ENCODE data around the gene APC.
"Not testable (repeated sequence)": the region's sequence is repeated elsewhere in the genome, so short reads cannot be mapped to it uniquely, and the experiment has no call there.

The APC gene

GRCh38 chr5:112849912-112850311 is 112.2 kb downstream of the APC start:
- no peaks in the 10 kb centered on the region for H3K36me3 ChIP-seq (ENCODE audit: control insufficient read depth, insufficient read depth, low read length)
- WGBS, 2 experiments (ENCODE audit: insufficient coverage in 2 of 2) = no CpG with 5 or more reads among the region's 2 CpGs
- no peaks in the 10 kb centered on the region for H3K4me1 ChIP-seq (ENCODE audit: control insufficient read depth, insufficient read depth, low read length, poor library complexity, severe bottlenecking)
- H3K27ac ChIP-seq (ENCODE audit: low read depth, low read length, severe bottlenecking) = no peak overlapping the region
- H3K9me3 ChIP-seq (ENCODE audit: control insufficient read depth, low read length) = no peaks in the 10 kb centered on the region
- H3K4me3 ChIP-seq (ENCODE audit: extremely low read depth, insufficient read depth, low read length, poor library complexity, severe bottlenecking) = no peak overlapping the region

- no CpG with 5 or more reads among the region's 1 CpG for WGBS, 2 experiments (ENCODE audit: insufficient coverage in 2 of 2)
- Histone ChIP-seq H3K27ac (ENCODE audit: low read depth, low read length, severe bottlenecking) (no peak overlapping the region), H3K4me1 (ENCODE audit: control insufficient read depth, insufficient read depth, low read length, poor library complexity, severe bottlenecking) (no peaks in the 10 kb centered on the region), H3K9me3 (ENCODE audit: control insufficient read depth, low read length) (no peaks in the 10 kb centered on the region), H3K4me3 (ENCODE audit: extremely low read depth, insufficient read depth, low read length, poor library complexity, severe bottlenecking) (no peak overlapping the region), H3K36me3 (ENCODE audit: control insufficient read depth, insufficient read depth, low read length) (no peaks in the 10 kb centered on the region)
These were observed 117.0 kb downstream of the APC start for GRCh38 chr5:112854651-112855050.

DNA sequence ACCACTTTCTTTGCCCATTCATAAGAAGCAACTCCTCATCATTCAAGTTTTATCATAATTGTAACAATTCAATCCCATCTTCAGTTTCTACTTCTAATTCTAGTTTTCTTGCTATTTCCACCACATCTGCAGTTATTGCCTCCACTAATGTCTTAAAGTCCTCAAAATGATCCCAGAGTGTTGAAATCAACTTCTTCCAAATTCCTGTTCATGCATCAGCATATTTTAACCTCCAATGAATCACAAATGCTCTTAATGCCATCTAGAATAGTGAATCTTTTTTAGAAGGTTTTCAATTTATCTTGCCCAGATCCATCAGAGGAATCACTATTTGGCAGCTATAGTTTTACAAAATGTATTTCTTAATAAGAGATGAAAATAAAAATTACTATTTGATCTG is 120.2 kb downstream of the APC start:
- no peaks in the 10 kb centered on the region for H3K9me3 ChIP-seq (ENCODE audit: control insufficient read depth, low read length)
- no peak overlapping the region for H3K4me3 ChIP-seq (ENCODE audit: extremely low read depth, insufficient read depth, low read length, poor library complexity, severe bottlenecking)
- H3K27ac ChIP-seq (ENCODE audit: low read depth, low read length, severe bottlenecking) = no peak overlapping the region
- no peaks in the 10 kb centered on the region for H3K4me1 ChIP-seq (ENCODE audit: control insufficient read depth, insufficient read depth, low read length, poor library complexity, severe bottlenecking)
- peaks cover 7% of the 10 kb centered on the region for H3K36me3 ChIP-seq (ENCODE audit: control insufficient read depth, insufficient read depth, low read length)

DNA sequence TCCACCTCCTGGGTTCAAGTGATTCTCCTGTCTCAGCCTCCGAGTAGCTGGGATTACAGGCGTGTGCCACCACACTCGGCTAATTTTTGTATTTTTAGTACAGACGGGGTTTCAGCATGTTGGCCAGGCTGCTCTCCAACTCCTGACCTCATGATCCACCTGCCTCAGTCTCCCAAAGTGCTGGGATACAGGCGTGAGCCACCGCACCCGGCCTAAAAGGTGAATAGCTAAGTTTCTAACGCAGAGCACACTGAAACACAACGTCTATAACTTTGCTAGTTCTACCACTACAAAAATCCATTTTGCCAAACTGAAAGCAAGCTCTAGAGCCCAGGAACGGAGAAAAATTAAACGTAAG is 122.9 kb downstream of the APC start:
- H3K9me3 ChIP-seq (ENCODE audit: control insufficient read depth, low read length); H3K4me1 ChIP-seq (ENCODE audit: control insufficient read depth, insufficient read depth, low read length, poor library complexity, severe bottlenecking): not testable (repeated sequence)
- H3K4me3 ChIP-seq (ENCODE audit: extremely low read depth, insufficient read depth, low read length, poor library complexity, severe bottlenecking) = peak overlapping the region; percentile 88
- WGBS, 2 experiments (ENCODE audit: insufficient coverage in 2 of 2) = 96 to 97% methylated on average over 6 to 11 of the region's 11 CpGs
- peaks cover 32% of the 10 kb centered on the region for H3K36me3 ChIP-seq (ENCODE audit: control insufficient read depth, insufficient read depth, low read length)
- H3K27ac ChIP-seq (ENCODE audit: low read depth, low read length, severe bottlenecking) = peak overlapping the region; percentile 74

DNA sequence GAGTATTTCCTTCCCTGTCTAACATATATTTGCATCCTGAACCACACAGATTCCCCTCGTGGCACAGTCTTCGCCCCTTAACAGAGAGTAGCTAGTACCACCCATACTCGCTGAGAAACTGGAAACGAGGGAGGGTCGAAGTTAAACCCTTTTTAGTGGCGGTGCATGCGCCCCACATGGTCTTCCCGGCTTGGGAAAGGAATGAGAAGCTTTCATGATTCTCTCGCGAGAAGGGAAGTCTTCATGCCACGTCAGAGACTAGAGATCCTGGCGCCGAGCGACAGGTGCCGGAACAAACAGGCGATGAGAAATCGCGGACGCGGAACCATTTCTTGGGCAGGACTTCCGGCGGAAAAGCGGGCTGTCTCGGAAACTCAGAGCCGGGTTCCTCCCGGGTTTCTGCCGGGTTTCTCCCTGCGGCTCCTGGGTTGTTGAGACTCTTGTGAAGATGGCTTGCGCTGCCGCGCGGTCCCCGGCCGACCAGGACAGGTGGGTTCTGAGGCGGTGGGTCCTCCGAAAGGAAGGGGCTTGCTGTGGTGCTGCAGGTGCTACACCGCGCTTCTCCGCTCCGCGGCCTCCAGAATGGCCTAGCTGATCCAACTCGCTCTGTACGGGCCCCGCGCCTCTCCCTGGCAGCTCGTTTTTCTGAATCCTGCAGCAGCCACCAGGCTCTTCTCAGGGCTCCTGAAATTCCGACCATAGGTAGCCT is 123.4 kb downstream of the APC start, which contains the start of gene SRP19:
Gene SRP19 (plus strand): TSS at position 359 of the 709 bp plus-strand sequence. CDS start 90 bp downstream, at position 449.
- peak within 1 kb of the TSS; percentile 85 for H3K27ac ChIP-seq (ENCODE audit: low read depth, low read length, severe bottlenecking)
- H3K36me3 ChIP-seq (ENCODE audit: control insufficient read depth, insufficient read depth, low read length) = peaks cover 38% of the 10 kb centered on the region
- 3% methylated on average over 45 to 46 of the region's 47 CpGs for WGBS, 2 experiments (ENCODE audit: insufficient coverage in 2 of 2)

DNA sequence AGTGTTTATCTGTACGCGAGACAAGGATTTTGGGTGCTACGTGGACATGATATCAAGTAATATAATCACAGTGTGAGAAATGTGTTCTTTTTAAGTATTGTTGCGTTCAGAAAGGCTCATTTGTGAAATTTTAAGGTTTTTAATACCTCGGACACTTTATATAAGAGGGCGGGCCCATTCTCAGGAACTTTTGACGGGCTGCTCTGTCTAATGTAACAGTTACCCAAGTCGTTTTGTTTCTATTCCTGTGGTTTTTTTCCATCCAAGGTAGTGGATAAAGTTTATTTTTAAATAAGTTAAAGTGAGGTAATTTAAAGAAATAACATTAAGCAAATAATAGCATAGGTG is 123.9 kb downstream of the APC start:
- Histone ChIP-seq H3K4me3 (ENCODE audit: extremely low read depth, insufficient read depth, low read length, poor library complexity, severe bottlenecking) (peak overlapping the region; percentile 88), H3K27ac (ENCODE audit: low read depth, low read length, severe bottlenecking) (peak overlapping the region; percentile 85), H3K36me3 (ENCODE audit: control insufficient read depth, insufficient read depth, low read length) (peaks cover 43% of the 10 kb centered on the region), H3K9me3 (ENCODE audit: control insufficient read depth, low read length) (no peaks in the 10 kb centered on the region), H3K4me1 (ENCODE audit: control insufficient read depth, insufficient read depth, low read length, poor library complexity, severe bottlenecking) (no peaks in the 10 kb centered on the region)
- 0% methylated on average over 4 of the region's 8 CpGs; no CpG with 5 or more reads in 1 of the 2 experiments for WGBS, 2 experiments (ENCODE audit: insufficient coverage in 2 of 2)

More for the DNA sequence above, 123.4 kb downstream of the APC start, which contains the start of gene SRP19:
- Histone ChIP-seq H3K4me1 (ENCODE audit: control insufficient read depth, insufficient read depth, low read length, poor library complexity, severe bottlenecking) (no peaks in the 10 kb centered on the region), H3K9me3 (ENCODE audit: control insufficient read depth, low read length) (no peaks in the 10 kb centered on the region), H3K4me3 (ENCODE audit: extremely low read depth, insufficient read depth, low read length, poor library complexity, severe bottlenecking) (peak within 1 kb of the TSS; percentile 88)

- Histone ChIP-seq H3K36me3 (ENCODE audit: control insufficient read depth, insufficient read depth, low read length) (peaks cover 48% of the 10 kb centered on the region), H3K27ac (ENCODE audit: low read depth, low read length, severe bottlenecking) (peak overlapping the region; percentile 26), H3K4me3 (ENCODE audit: extremely low read depth, insufficient read depth, low read length, poor library complexity, severe bottlenecking) (peak overlapping the region; percentile 88), H3K4me1 (ENCODE audit: control insufficient read depth, insufficient read depth, low read length, poor library complexity, severe bottlenecking) (no peaks in the 10 kb centered on the region), H3K9me3 (ENCODE audit: control insufficient read depth, low read length) (no peaks in the 10 kb centered on the region)
- WGBS, 2 experiments (ENCODE audit: insufficient coverage in 2 of 2) = 27 to 32% methylated on average over 6 of the region's 9 CpGs
These were observed 124.4 kb downstream of the APC start for GRCh38 chr5:112862085-112862484.

GRCh38 chr5:112863549-112863948 is 125.9 kb downstream of the APC start:
- Histone ChIP-seq H3K27ac (ENCODE audit: low read depth, low read length, severe bottlenecking) (no peak overlapping the region), H3K4me1 (ENCODE audit: control insufficient read depth, insufficient read depth, low read length, poor library complexity, severe bottlenecking) (no peaks in the 10 kb centered on the region), H3K36me3 (ENCODE audit: control insufficient read depth, insufficient read depth, low read length) (peaks cover 60% of the 10 kb centered on the region), H3K9me3 (ENCODE audit: control insufficient read depth, low read length) (no peaks in the 10 kb centered on the region), H3K4me3 (ENCODE audit: extremely low read depth, insufficient read depth, low read length, poor library complexity, severe bottlenecking) (no peak overlapping the region)
- WGBS, 2 experiments (ENCODE audit: insufficient coverage in 2 of 2) = 100% methylated on average over 2 of the region's 4 CpGs

- no peak overlapping the region for H3K27ac ChIP-seq (ENCODE audit: low read depth, low read length, severe bottlenecking)
- H3K36me3 ChIP-seq (ENCODE audit: control insufficient read depth, insufficient read depth, low read length) = peaks cover 72% of the 10 kb centered on the region
- 100% methylated on average over 2 of the region's 3 CpGs for WGBS, 2 experiments (ENCODE audit: insufficient coverage in 2 of 2)
- no peaks in the 10 kb centered on the region for H3K4me1 ChIP-seq (ENCODE audit: control insufficient read depth, insufficient read depth, low read length, poor library complexity, severe bottlenecking)
- no peak overlapping the region for H3K4me3 ChIP-seq (ENCODE audit: extremely low read depth, insufficient read depth, low read length, poor library complexity, severe bottlenecking)
- H3K9me3 ChIP-seq (ENCODE audit: control insufficient read depth, low read length) = no peaks in the 10 kb centered on the region
These were observed 127.4 kb downstream of the APC start for GRCh38 chr5:112865128-112865527.

- no peaks in the 10 kb centered on the region for H3K4me1 ChIP-seq (ENCODE audit: control insufficient read depth, insufficient read depth, low read length, poor library complexity, severe bottlenecking)
- WGBS, 2 experiments (ENCODE audit: insufficient coverage in 2 of 2) = 90 to 92% methylated on average over 2 of the region's 2 CpGs
- peaks cover 81% of the 10 kb centered on the region for H3K36me3 ChIP-seq (ENCODE audit: control insufficient read depth, insufficient read depth, low read length)
- no peaks in the 10 kb centered on the region for H3K9me3 ChIP-seq (ENCODE audit: control insufficient read depth, low read length)
- H3K27ac ChIP-seq (ENCODE audit: low read depth, low read length, severe bottlenecking) = no peak overlapping the region
- H3K4me3 ChIP-seq (ENCODE audit: extremely low read depth, insufficient read depth, low read length, poor library complexity, severe bottlenecking) = no peak overlapping the region
These were observed 129.1 kb downstream of the APC start for GRCh38 chr5:112866739-112867138.

DNA sequence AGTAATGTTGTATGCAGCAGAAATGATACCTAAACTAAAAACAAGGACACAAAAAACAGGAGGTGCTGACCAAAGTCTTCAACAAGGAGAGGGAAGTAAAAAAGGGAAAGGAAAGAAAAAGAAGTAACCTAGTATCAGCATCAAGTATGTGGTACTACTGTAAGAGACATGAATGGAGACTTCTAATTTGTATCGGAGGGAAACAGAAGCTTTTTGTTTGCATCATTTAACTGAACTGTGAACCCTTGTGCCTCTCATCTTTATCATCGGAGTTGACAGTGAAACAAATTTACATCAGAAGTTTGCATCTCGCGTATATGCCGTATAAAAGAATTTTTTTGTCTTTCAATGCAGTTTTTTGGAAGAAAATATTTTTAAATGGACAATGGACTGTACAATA is 129.7 kb downstream of the APC start:
- Histone ChIP-seq H3K4me3 (ENCODE audit: extremely low read depth, insufficient read depth, low read length, poor library complexity, severe bottlenecking) (no peak overlapping the region), H3K36me3 (ENCODE audit: control insufficient read depth, insufficient read depth, low read length) (peaks cover 79% of the 10 kb centered on the region), H3K27ac (ENCODE audit: low read depth, low read length, severe bottlenecking) (no peak overlapping the region), H3K9me3 (ENCODE audit: control insufficient read depth, low read length) (no peaks in the 10 kb centered on the region), H3K4me1 (ENCODE audit: control insufficient read depth, insufficient read depth, low read length, poor library complexity, severe bottlenecking) (no peaks in the 10 kb centered on the region)
- 94 to 95% methylated on average over 4 to 5 of the region's 5 CpGs for WGBS, 2 experiments (ENCODE audit: insufficient coverage in 2 of 2)
